NCI-H524 treated with DMSO at 0.1 percent for 48 hours (cell line): ENCODE data around the gene FAM117A.

Experiments used
- DNase-seq: peaks from one replicate; lab custom pipeline; 2025; lab: John Stamatoyannopoulos, UW

FAM117A gene

DNA sequence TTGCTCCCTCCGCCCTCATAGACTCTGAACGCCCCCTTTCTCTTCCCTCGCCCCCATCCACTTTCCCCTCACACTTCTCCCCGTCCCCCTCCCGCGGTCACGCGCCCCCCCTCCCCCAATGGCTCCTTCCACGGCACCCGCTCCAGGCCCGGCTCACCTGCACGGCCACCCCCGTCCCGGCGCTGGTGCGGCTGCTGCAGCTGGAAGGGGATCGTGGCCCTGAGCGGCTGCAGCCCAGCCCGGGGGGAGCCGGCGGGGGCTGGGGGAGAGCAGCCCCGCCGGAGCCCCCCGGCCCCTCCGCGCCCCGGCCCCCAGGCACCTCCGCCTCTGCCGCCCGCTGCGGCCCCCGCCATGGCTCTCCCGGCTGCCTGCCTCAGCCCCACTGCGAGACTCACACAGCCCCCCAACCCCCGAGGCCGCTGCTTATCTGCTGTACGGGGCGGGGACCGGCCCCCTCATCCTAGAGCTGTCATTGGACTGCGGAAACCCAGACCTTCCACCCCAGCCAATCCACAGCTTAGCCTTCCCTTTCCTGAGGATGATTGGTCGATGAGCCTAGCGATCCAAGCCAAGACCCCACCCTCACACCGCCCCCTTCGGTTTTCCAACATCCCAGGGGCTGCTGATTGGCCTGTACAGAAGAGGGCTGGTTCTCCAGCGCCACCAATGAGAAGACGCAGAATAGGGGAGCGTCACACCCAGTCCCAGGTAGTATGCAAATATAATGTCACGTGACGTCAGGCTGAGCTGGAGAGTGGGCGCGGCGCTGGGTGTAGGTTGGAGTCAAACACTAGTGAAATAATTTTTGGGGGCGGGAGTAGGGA is at the start of gene FAM117A:
FAM117A (minus strand) TSS at position 397 of the 824 bp plus-strand sequence; CDS start at position 353, 44 bp downstream.
- peak; percentile 99 for DNase-seq

- DNase-seq = no peak
Measured at GRCh38 chr17:49809056-49809455, 45.1 kb upstream of the FAM117A start.

- DNase-seq = no peak
Measured at GRCh38 chr17:49798738-49799137, 34.8 kb upstream of the FAM117A start.

DNA sequence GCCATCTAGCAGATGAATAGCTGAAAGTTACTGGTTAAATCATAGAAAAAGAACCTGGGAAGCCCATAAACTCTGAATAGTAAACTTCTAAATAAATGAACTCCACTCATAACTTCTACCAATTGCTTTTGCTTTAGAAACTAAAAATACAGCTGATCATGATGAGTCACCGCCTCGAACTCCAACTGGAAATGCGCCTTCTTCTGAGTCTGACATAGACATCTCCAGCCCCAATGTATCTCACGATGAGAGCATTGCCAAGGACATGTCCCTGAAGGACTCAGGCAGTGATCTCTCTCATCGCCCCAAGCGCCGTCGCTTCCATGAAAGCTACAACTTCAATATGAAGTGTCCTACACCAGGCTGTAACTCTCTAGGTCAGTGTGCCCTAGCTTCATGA is 34.3 kb upstream of the FAM117A start:
- no peak for DNase-seq

DNA sequence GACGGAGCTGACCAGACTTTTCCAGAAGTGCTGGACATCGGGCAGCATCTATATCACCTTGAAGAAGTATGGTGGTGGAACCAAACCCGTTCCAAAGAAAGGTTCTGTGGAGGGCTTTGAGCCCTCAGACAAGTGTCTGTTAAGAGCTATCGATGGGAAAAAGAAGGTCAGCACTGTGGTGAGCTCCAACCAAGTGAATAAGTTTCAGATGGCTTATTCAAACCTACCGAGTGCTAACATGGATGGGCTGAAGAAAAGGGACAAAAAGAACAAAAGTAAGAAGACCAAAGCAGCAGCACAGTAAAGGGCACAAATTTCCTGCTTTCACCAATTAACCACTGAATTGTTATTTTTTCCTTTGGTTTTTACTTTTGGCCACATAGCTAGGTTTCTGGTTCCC is 31.4 kb upstream of the FAM117A start:
- no peak for DNase-seq

- DNase-seq = no peak
Measured at GRCh38 chr17:49793309-49793708, 29.4 kb upstream of the FAM117A start.

DNA sequence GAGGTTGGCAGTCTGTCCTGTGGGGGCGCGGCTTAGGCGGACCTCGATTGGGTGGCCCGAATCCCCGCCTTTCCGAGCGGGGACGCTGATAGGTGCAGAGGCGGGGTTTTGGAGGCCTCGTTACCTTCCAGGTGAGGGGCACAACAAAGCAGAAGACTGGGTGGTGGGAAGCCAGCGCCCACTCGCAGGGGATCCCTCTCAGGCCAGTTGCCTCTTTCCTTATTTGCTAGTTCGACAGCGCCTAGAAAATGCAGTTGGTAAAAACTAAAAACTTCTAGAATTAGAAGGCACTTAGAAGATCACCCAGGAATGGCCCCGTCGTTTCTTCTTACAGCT is 25.3 kb upstream of the FAM117A start:
- DNase-seq = no peak

DNA sequence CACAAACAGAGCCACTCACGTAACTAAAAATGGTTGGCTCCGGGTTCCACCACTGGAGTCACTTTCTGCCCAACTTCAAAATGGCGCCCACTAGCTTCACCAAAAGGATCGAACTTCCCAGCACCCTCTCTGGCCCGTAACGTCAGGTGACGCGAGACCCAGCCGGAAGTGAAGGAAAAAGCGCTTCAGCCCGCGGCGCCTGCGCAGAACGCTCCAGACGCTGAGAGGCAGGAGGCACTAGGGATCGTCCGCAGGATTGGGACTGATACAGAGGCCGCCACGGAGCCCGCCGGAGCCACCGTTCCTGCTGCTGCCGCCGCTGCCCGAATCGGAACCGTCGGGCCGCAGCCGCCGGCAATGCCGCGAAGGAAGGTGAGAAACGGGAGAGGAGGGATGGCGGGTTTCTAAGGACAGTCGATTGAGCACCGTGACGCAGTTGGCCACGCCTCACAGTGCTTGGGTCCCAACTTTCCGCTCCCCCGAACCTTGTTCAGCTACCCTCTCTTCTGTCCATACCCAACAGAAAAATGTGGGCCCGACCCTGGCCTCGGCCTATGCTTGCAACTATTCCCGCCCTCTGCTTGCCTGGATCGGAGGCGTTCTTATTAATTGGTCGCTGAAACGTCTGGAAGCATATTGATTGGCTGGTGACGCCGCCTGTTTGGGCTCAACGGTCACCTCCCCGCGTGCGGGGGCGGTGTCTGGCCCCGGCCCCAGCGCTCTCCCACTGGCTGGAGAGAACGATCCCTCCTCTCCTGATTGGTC is 24.7 kb upstream of the FAM117A start, which contains the start of gene KAT7:
KAT7 (plus strand) TSS at position 204 of the 765 bp plus-strand sequence; CDS start at position 358, 154 bp downstream.
- DNase-seq = peak; percentile 99

GRCh38 chr17:49787884-49788477 is 24.1 kb upstream of the FAM117A start:
- no peak for DNase-seq

- no peak for DNase-seq
Measured at GRCh38 chr17:49784636-49785035, 20.7 kb upstream of the FAM117A start.

DNA sequence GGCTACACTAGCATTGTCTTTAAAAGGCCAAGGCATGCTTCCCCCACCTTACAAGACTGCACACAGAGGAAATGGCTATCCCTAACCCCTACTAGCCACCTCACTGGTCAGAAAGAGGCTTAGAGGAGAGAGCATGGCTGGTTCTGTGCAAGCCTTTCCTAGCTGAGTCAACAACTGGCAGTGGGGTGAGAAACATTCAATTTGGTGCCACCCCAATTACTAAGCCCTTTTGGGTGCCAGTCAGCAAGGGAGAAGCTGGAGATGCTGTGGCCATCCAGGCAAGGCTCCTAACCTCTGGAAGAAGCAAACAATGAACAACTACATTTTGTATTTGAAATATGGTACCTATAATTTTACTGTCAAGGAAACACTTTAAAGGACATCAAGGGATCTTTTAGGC is 19.9 kb upstream of the FAM117A start:
- DNase-seq = no peak

DNA sequence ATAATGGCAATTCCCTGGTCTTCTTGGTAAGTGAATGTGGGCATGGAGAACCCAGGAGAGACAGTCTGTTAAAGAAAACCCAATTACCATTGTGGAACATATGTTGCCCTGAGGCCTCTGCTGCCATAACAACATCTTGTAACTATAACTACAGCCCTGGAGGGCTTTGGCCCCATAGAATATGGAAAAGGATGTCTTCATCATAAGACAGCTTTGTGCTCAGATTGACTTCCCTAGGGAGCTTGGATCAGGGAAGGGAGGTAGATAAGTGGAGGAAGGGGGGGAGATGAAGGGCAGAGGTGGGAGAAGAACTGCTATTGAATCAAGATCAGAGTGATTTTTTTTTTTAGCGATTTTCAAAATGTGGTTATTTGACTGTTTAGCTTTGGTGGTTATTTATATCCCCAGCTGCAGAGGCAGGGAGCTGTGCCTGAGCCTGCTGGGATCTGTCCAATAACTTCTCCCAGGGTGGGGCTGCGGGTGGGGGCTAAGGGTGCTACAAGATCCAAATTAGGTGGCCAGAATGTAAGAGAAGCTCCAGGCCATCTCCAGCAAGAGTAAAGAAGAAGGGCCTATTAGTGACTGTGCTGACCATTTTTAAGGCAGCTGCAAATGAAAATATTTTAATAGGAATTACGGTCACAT is 19.3 kb upstream of the FAM117A start:
- peak; percentile 74 for DNase-seq

DNA sequence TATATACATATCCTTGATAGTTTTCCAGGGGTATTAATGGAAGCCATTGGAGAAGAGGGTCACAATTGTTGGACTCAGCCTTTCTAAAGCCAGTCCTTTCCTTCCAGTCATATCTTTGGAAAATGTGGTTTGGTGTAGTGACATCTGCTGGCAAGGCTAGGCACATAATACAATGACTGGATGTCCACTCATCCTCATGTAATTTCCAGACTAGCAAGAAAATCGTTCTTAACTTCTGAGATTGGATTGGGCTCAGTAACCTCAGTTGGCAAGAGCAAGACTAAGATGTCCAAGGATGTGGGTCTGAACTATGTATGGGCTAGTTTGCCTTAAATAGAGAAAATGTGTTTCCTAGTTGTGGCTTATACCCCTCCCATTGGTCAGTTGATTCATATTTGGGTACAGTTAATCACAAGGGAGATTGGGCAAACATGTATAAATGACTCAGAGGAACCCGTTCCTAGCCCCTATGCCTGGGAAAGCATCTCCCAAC is 15.9 kb upstream of the FAM117A start:
- DNase-seq = no peak

DNA sequence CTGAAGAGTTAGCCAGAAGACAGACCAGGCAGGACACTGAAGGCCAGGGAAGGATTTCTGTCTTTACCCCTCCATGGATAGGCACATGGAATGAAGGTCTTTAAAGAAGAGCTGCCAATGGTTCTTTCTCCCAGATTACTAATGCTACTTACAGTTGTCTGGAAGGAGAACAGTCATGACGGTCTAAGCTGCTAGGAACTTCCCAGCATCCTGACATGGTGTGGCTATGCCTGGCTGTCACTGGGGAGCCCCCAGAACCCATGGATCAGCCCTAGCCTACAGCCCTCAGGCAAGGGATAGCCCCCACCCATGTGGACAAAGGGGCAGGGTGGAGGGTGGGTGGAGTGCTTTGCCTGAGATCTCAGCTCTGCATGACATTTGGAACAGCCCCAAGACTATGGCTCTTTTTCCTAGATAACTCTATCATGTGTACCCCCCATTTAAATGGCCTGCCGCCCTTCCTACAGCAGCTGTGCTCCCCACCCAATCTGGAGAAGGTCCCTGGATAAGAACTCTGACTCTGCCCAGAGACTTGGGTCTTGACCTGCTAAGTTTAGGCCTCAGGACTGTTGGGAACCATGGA is 15.3 kb upstream of the FAM117A start:
- DNase-seq = no peak

- no peak for DNase-seq
Measured at GRCh38 chr17:49777563-49777962, 13.6 kb upstream of the FAM117A start.

GRCh38 chr17:49776551-49777300 is 12.8 kb upstream of the FAM117A start:
- no peak for DNase-seq

- DNase-seq = no peak
Measured at GRCh38 chr17:49775546-49776260, 11.8 kb upstream of the FAM117A start.

GRCh38 chr17:49766918-49767530 is 3.1 kb upstream of the FAM117A start:
- DNase-seq = no peak

- DNase-seq = no peak
Measured at GRCh38 chr17:49764559-49765180, 739 bp upstream of the FAM117A start.
